DMS53 treated with DMSO at 0.1 percent for 48 hours (cell line): Measurements from ENCODE around the gene KCTD5.
A peak's percentile ranks its signal among the peaks of the same experiment; 100 is the strongest.
"Not testable (repeated sequence)": the region's sequence is repeated elsewhere in the genome, so short reads cannot be mapped to it uniquely, and the experiment has no call there.

Experiments used
- DNase-seq: peaks from one replicate; lab custom pipeline; 2025; ENCODE audit not compliant: unreplicated experiment; lab: John Stamatoyannopoulos, UW

Gene KCTD5

GRCh38 chr16:2671741-2672140, 10.6 kb upstream of the KCTD5 start:
- DNase-seq, result no peak

GRCh38 chr16:2673066-2673999, 9.0 kb upstream of the KCTD5 start:
- peak; percentile 71 for DNase-seq

GRCh38 chr16:2675021-2675420, 7.3 kb upstream of the KCTD5 start:
- DNase-seq, result no peak

GRCh38 chr16:2675714-2676113, 6.6 kb upstream of the KCTD5 start:
- DNase-seq, result no peak

DNA sequence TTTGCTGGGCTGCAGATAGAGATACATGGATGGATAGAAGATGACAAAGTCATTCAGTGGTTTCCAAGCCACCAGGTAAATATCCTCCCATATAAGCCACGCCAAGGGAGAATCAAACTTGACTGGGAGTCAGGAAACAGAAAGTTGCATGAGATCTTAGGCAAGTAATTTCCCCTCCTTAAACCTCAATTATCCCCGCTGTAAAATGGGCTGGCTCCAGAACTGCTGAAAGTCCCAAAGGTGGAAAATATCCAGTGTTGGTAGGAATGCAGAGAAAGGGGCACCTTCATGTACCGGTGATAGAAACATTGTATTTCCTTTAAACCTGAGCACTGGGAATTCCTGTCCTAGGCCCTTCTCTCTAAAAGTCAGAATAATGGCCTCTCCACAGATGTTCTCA, 5.4 kb upstream of the KCTD5 start:
- not testable (repeated sequence) for DNase-seq

DNA sequence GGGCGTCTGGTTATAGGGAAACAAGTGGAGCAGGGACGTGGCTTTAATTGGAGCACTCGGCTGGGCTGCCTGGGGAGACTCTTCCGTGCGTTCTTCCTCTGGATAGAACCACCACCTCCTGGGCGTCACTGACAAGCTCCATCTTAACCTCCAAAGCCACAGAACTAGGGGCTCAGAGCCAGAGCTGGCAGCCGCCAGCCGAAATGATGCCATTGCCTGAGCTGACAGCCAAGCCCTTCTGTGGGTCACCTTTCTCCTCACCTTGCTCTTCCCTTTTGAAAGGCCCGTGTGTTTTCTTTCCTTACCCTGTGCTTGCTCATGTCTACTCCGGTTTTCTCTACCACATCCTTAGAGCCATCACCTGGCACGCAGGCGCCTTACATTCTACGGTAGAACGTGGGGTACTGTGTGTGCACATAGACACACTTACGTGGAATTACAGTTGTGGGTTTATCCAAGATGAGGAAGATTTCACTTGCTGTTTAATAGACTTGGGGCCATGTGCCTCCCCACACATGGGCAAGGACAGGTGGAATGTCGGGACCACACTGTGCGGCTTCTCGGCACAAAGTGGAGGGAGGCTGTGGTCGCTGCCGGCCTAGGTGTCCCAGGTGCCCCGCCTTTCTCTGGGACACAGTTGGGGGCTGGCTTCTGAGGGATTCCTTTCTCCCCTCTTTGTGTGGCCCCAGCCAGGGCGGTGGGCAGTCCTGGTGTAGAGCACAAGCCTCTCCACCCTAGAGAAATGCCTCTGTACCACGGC, 3.9 kb upstream of the KCTD5 start:
- not testable (repeated sequence) for DNase-seq

- DNase-seq, result not testable (repeated sequence)
These were observed 2.4 kb upstream of the KCTD5 start for GRCh38 chr16:2679902-2680301.

GRCh38 chr16:2680360-2680759, 2.0 kb upstream of the KCTD5 start:
- not testable (repeated sequence) for DNase-seq

- DNase-seq, result not testable (repeated sequence)
These were observed 718 bp downstream of the KCTD5 start for GRCh38 chr16:2683041-2683440.

GRCh38 chr16:2686075-2686474, 3.8 kb downstream of the KCTD5 start:
- not testable (repeated sequence) for DNase-seq

DNA sequence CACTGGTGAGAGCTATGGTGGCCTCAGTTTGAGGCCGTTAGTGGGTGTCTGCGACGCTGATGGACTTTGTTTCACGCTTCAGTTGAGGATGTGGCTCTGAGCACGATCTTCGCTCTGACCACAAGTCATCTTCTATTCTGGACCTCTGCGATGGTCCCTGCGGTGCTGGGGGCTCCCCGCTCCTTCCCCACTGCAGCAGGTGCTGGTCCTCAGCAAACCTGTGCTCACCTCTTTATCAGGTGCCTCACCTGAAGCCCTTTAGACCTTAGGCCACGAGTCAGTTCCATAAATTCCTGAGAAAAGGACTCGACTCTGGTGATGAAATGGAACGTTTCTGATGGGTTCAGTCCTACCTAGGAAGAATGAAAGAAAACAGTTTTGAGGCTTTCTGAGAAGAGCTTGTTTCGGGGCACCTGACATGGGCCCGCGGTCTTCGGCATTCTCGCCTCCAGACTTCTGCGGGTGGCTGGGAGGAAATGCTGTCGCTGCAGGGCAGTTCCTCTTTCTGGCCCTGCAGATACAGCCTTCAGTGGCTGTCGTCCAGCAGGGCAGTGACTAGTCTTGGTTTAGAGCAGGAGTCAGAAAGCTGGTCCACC, 4.7 kb downstream of the KCTD5 start:
- DNase-seq, result no peak

DNA sequence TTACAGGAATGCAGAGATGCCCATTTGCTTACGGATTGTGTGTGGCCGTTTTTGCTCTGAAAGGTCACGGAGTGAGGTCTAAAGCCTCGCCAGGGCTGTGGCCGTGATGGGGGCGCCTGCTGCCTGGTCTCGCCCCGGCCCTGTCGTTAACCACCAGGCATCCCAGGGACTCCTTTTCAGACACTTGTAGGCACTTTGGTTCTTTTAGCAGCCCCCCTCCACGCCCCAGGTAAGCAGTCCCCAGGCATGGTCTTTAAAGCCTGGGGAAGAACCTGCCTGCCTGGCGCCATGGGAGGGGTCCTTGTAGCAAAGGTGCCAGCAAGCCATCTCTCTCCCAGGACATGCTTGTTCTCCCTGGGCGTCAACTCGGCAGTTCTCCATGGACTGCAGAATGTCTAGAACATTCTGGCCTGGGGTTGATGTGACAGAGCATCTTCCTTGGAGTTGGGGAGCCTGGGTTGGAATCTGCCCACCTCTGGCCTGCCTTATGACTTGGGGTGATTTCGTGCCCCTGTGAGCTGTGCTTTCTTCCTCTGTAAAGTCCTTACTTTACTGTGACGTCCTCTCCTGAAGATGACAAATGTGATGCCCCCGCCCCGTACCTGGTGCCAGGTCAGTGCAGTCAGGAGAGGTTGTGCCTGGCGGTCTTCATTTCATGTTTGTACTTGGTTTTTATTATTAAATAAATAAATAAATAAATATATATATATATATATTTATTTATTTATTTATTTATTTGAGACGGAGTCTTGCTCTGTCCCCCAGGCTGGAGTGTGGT, 5.4 kb downstream of the KCTD5 start:
- no peak for DNase-seq

DNA sequence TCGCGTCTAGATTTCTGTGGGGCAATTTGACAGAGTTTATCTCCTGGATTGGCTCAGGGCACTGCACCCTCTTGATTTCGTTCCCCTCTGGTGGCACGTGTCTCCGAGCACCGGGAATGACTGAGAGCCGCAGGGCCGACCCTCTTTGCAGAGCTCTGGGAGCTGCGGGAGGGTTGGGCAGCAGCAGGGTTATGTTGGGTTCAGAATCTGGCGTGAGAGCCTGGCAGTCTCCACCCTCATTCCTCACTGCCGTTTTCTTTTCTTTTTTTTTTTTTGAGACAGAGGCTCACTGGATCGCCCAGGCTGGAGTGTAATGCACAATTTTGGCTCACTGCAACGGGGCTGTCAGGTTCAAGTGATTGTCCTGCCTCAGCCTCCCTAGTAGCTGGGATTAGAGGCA, 7.1 kb downstream of the KCTD5 start:
- DNase-seq, result not testable (repeated sequence)

GRCh38 chr16:2689968-2690801, 7.9 kb downstream of the KCTD5 start:
- DNase-seq, result no peak

DNA sequence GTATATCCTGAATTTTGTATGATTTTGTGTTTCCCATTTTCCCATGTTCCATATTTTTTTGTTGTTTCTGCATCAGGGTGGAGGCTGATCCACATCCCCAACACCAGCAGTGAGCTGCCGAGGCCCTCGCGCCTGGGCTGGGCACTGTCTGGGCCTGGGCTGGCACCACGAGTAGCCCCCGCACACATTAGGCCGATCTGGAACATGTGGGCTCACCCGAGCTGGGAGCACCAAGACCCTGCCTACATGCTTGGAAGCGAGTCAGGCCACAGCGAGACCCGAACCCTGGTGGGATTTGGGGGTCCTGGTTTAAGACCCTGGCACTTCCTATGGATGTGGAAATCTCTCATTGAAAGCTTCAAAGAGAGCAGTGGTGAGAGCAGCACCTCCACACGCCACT, 8.5 kb downstream of the KCTD5 start:
- DNase-seq, result no peak

DNA sequence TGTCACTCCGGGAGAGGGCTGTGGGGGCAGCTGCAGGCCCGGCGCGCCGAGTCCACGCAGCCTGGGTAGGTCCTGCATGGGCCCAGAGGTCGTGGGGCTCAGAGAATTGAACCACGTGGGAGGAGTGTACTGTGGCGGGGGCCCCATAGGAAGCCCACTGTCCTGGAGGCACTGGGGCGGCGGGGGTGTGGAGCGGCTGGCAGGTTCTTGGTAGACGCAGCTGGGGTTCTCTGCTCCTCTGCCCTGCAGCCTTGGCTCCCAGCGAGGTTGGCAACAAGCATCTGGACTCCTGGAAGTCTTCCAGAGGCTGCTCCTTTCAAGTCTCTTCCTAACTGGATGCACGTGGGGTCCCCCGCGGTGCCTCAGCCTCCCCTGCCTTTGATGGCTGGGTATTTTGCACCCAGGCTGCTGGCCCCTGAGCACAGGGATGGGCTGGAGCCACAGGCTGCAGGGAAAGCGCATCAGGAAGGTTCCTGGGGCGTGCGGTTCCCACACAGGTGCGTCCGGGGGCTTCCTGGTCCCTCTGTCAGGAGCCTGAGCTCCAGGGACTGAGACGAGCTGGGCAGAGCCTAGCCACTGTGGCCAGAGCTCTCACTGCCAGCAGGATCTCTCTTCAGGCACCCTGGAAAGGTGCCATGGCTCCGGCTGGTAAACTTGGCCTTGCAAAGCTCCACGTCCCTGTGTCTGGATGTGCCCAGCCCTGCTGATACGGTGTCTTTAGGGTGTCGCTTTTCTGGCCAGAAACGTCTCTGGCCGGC, 9.3 kb downstream of the KCTD5 start:
- no peak for DNase-seq

GRCh38 chr16:2692251-2692947, 10.1 kb downstream of the KCTD5 start:
- no peak for DNase-seq

- DNase-seq, result no peak
These were observed 10.8 kb downstream of the KCTD5 start for GRCh38 chr16:2692948-2693651.
